ENCODE measurements around the gene NT5DC1.
A peak's percentile ranks its signal among the peaks of the same experiment; 100 is the strongest.

The NT5DC1 gene

DNA sequence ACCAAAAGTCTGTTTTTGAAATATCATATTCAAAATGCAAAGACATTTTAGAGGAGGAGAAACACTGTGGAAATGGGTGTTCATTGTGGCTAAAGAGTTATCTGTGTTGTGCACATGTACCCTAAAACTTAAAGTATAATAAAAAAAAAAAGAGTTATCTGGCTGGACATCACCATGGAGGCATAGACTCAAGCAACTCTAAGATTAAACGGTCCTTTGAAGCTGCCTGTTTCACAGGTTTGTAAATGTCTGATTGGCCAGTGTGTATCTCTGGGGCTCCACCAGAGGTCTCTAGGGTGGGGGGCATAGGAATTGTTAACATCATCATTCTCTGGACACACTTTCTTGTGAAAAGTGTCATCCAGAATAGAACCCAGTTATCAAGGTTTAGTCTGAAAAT, 114.0 kb downstream of the NT5DC1 start:
- TF ChIP-seq GABPA (IDR thresholded peaks at IDR 0.05; ENCODE audit: low read depth) (no peak), SPI1 (IDR thresholded peaks at IDR 0.05; ENCODE audit: borderline replicate concordance, low read depth) (no peak), POLR2AphosphoS5 (IDR thresholded peaks at IDR 0.05; ENCODE audit: low read depth) (no peak)
- TF ChIP-seq, protein P1, sequence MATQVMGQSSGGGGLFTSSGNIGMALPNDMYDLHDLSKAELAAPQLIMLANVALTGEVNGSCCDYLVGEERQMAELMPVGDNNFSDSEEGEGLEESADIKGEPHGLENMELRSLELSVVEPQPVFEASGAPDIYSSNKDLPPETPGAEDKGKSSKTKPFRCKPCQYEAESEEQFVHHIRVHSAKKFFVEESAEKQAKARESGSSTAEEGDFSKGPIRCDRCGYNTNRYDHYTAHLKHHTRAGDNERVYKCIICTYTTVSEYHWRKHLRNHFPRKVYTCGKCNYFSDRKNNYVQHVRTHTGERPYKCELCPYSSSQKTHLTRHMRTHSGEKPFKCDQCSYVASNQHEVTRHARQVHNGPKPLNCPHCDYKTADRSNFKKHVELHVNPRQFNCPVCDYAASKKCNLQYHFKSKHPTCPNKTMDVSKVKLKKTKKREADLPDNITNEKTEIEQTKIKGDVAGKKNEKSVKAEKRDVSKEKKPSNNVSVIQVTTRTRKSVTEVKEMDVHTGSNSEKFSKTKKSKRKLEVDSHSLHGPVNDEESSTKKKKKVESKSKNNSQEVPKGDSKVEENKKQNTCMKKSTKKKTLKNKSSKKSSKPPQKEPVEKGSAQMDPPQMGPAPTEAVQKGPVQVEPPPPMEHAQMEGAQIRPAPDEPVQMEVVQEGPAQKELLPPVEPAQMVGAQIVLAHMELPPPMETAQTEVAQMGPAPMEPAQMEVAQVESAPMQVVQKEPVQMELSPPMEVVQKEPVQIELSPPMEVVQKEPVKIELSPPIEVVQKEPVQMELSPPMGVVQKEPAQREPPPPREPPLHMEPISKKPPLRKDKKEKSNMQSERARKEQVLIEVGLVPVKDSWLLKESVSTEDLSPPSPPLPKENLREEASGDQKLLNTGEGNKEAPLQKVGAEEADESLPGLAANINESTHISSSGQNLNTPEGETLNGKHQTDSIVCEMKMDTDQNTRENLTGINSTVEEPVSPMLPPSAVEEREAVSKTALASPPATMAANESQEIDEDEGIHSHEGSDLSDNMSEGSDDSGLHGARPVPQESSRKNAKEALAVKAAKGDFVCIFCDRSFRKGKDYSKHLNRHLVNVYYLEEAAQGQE (IDR thresholded peaks at IDR 0.05; ENCODE audit: insufficient replicate concordance, low read depth): no peak
- TF ChIP-seq, protein P2, sequence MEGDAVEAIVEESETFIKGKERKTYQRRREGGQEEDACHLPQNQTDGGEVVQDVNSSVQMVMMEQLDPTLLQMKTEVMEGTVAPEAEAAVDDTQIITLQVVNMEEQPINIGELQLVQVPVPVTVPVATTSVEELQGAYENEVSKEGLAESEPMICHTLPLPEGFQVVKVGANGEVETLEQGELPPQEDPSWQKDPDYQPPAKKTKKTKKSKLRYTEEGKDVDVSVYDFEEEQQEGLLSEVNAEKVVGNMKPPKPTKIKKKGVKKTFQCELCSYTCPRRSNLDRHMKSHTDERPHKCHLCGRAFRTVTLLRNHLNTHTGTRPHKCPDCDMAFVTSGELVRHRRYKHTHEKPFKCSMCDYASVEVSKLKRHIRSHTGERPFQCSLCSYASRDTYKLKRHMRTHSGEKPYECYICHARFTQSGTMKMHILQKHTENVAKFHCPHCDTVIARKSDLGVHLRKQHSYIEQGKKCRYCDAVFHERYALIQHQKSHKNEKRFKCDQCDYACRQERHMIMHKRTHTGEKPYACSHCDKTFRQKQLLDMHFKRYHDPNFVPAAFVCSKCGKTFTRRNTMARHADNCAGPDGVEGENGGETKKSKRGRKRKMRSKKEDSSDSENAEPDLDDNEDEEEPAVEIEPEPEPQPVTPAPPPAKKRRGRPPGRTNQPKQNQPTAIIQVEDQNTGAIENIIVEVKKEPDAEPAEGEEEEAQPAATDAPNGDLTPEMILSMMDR (IDR thresholded peaks at IDR 0.05; ENCODE audit: insufficient read depth, low read length): no peak
- H3K4me3 ChIP-seq (replicated peaks; ENCODE audit: insufficient read depth, low read length): no peak overlapping the region
- DNase-seq (ENCODE audit: low read depth in 1 of 2, low spot score in 1 of 2): no peak
- no peak overlapping the region for H3K27ac ChIP-seq (replicated peaks)
- no peaks in the 10 kb centered on the region for H3K27me3 ChIP-seq (ENCODE audit: insufficient read depth, poor library complexity, severe bottlenecking)

DNA sequence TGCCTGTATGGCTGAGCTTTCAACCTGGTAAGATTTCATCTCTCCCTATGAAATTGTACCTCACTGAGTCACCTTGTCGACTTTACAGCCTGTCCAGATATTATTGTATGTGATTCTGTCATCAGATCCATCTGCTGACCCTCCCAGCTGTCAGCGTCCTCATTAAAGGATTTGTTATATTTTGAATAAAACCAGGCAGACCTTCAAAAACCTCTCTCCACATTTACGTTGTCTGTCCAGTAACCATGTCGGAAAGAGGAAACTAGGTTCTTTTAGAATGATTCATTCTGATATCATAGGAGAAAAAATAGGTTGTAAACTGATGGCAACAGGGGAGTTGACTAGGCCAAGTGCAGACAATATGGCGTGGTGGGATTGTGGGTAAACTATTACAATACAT, 114.8 kb downstream of the NT5DC1 start:
- Histone ChIP-seq H3K4me3 (replicated peaks; ENCODE audit: insufficient read depth, low read length) (no peak overlapping the region), H3K27me3 (ENCODE audit: insufficient read depth, poor library complexity, severe bottlenecking) (no peaks in the 10 kb centered on the region), H3K27ac (replicated peaks) (no peak overlapping the region)
- TF ChIP-seq, protein P1 (IDR thresholded peaks at IDR 0.05; ENCODE audit: insufficient replicate concordance, low read depth): no peak
- TF ChIP-seq, protein P2 (IDR thresholded peaks at IDR 0.05; ENCODE audit: insufficient read depth, low read length): no peak
- TF ChIP-seq SPI1 (IDR thresholded peaks at IDR 0.05; ENCODE audit: borderline replicate concordance, low read depth): no peak
- TF ChIP-seq POLR2AphosphoS5 (IDR thresholded peaks at IDR 0.05; ENCODE audit: low read depth): no peak
- no peak for TF ChIP-seq GABPA (IDR thresholded peaks at IDR 0.05; ENCODE audit: low read depth)
- DNase-seq (ENCODE audit: low read depth in 1 of 2, low spot score in 1 of 2): no peak

DNA sequence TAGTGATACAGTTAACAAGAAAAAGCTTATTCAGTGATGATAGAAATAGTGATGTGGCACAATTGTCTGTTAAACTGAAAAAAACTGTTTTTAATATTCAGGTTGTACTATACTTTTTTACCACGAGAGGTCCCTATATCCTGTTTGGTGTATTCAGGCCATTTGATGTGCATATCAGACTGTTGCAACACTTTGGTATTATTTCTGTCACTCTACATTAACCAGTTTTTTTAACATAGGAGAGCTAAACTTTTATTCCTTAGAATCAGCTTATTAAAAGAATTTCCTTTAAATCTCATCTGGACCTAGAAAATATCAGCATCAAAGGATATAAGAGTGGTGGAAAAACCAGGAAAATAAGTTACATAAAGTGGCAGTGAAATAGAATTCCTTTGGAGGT, 116.4 kb downstream of the NT5DC1 start:
- TF ChIP-seq, protein P2 (IDR thresholded peaks at IDR 0.05; ENCODE audit: insufficient read depth, low read length): peak; percentile 6
- TF ChIP-seq, protein P1 (IDR thresholded peaks at IDR 0.05; ENCODE audit: insufficient replicate concordance, low read depth): no peak
- no peak for TF ChIP-seq GABPA (IDR thresholded peaks at IDR 0.05; ENCODE audit: low read depth)
- TF ChIP-seq POLR2AphosphoS5 (IDR thresholded peaks at IDR 0.05; ENCODE audit: low read depth): no peak
- TF ChIP-seq SPI1 (IDR thresholded peaks at IDR 0.05; ENCODE audit: borderline replicate concordance, low read depth): no peak
- H3K27ac ChIP-seq (replicated peaks): no peak overlapping the region
- no peaks in the 10 kb centered on the region for H3K27me3 ChIP-seq (ENCODE audit: insufficient read depth, poor library complexity, severe bottlenecking)
- no peak overlapping the region for H3K4me3 ChIP-seq (replicated peaks; ENCODE audit: insufficient read depth, low read length)
- peak in 1 of 2 experiments; percentile 20 for DNase-seq (ENCODE audit: low read depth in 1 of 2, low spot score in 1 of 2)

Data from HL-60 (cell line).